Liver (tissue), 9 donors: ENCODE results near the gene OR52K1. TPM values are rescaled to one million over a fixed set of nuclear protein-coding genes. Genes with fewer than 3 reads are reported as not detected.

Experiments used
- DNase-seq: peaks from one replicate; pipeline ENCODE4 v3.0.0-alpha.2; 2017; ENCODE audit warnings: low spot score
- H3K27ac ChIP-seq, 2 donors: one replicate each; pipeline ENCODE4 v1.7.0; 2013; ENCODE audit warnings: inconsistent platforms in 2 of 2, low read length in 2 of 2, control low read depth in 1 of 2, low read depth in 1 of 2, mild to moderate bottlenecking in 1 of 2
- H3K27me3 ChIP-seq, 4 donors: one replicate each; pipeline versions ENCODE4 v1.6.1 to v1.7.0; 2013; ENCODE audit warnings: low read length in 3 of 4, inconsistent platforms in 1 of 4, mild to moderate bottlenecking in 1 of 4, moderate library complexity in 1 of 4; ENCODE audit not compliant: control insufficient read depth in 4 of 4, insufficient read depth in 4 of 4
- H3K36me3 ChIP-seq, 4 donors: one replicate each; pipeline versions ENCODE4 v1.6.1 to v1.7.0; 2013; ENCODE audit warnings: low read length in 3 of 4, mild to moderate bottlenecking in 3 of 4, low read depth in 1 of 4, moderate library complexity in 1 of 4; ENCODE audit not compliant: control insufficient read depth in 4 of 4, insufficient read depth in 3 of 4
- H3K4me1 ChIP-seq, 4 donors: one replicate each; pipeline versions ENCODE4 v1.6.1 to v1.7.0; 2013; ENCODE audit warnings: low read length in 3 of 4, mild to moderate bottlenecking in 3 of 4, moderate library complexity in 1 of 4; ENCODE audit not compliant: control insufficient read depth in 4 of 4, insufficient read depth in 4 of 4
- H3K4me3 ChIP-seq, 3 donors: one replicate each; pipeline versions ENCODE4 v1.6.1 to v1.7.0; 2013; ENCODE audit warnings: low read length in 3 of 3, control low read depth in 1 of 3, low read depth in 1 of 3, mild to moderate bottlenecking in 1 of 3
- H3K9ac ChIP-seq, 2 donors: one replicate each; pipeline ENCODE4 v1.7.0; 2013; ENCODE audit warnings: low read length in 2 of 2, mild to moderate bottlenecking in 2 of 2, moderate library complexity in 2 of 2, control low read depth in 1 of 2, low read depth in 1 of 2
- H3K9me3 ChIP-seq, 4 donors: one replicate each; pipeline versions ENCODE4 v1.6.1 to v1.7.0; 2013; ENCODE audit warnings: low read length in 3 of 4; ENCODE audit not compliant: control insufficient read depth in 4 of 4
- ATF3 ChIP-seq: IDR thresholded peaks from 2 replicates; pipeline ENCODE4 v1.6.1; 2016; ENCODE audit warnings: antibody characterized with exemption
- CTCF ChIP-seq: fragments of 150-350 bp; IDR thresholded peaks from 2 replicates; pipeline ENCODE4 v1.5.1; 2017; ENCODE audit warnings: improper control_type of control experiment, low read depth, low read length; ENCODE audit not compliant: missing input control
- EGR1 ChIP-seq, 2 donors: IDR thresholded peaks; 2 replicates each; pipeline ENCODE4 v1.6.1; 2016 to 2018; ENCODE audit warnings: antibody characterized with exemption in 2 of 2, low read depth in 2 of 2
- FOXA1 ChIP-seq: IDR thresholded peaks from 2 replicates; pipeline ENCODE4 v1.6.1; 2016; ENCODE audit warnings: antibody characterized with exemption
- FOXA2 ChIP-seq: IDR thresholded peaks from 2 replicates; pipeline ENCODE4 v1.6.1; 2016; ENCODE audit warnings: antibody characterized with exemption
- GABPA ChIP-seq, 2 donors: IDR thresholded peaks in 1 of 2; conservative IDR thresholded peaks in 1 of 2; 2 replicates each; pipeline ENCODE4 v1.6.1; 2016; ENCODE audit warnings: antibody characterized with exemption in 2 of 2, mild to moderate bottlenecking in 1 of 2, moderate library complexity in 1 of 2
- HNF4A ChIP-seq, 2 donors: conservative IDR thresholded peaks; 2 replicates each; pipeline ENCODE4 v1.6.1; 2016; ENCODE audit warnings: antibody characterized with exemption in 2 of 2, mild to moderate bottlenecking in 2 of 2
- HNF4G ChIP-seq: IDR thresholded peaks from 2 replicates; pipeline ENCODE4 v1.6.1; 2016; ENCODE audit warnings: antibody characterized with exemption
- JUND ChIP-seq, 2 donors: IDR thresholded peaks; 2 replicates each; pipeline ENCODE4 v1.6.1; 2016; ENCODE audit warnings: antibody characterized with exemption in 2 of 2
- MAX ChIP-seq: IDR thresholded peaks from 2 replicates; pipeline ENCODE4 v1.6.1; 2016; ENCODE audit warnings: antibody characterized with exemption
- NR2F2 ChIP-seq: IDR thresholded peaks from 2 replicates; pipeline ENCODE4 v1.6.1; 2016; ENCODE audit warnings: antibody characterized with exemption
- RAD21 ChIP-seq, 2 donors: IDR thresholded peaks; 2 replicates each; pipeline ENCODE4 v1.6.1; 2016; ENCODE audit warnings: antibody characterized with exemption in 2 of 2, mild to moderate bottlenecking in 2 of 2
- REST ChIP-seq: IDR thresholded peaks from 2 replicates; pipeline ENCODE4 v1.6.1; 2016; ENCODE audit warnings: antibody characterized with exemption, mild to moderate bottlenecking
- RXRA ChIP-seq, 2 donors: IDR thresholded peaks; 2 replicates each; pipeline ENCODE4 v1.6.1; 2017 to 2018; ENCODE audit warnings: antibody characterized with exemption in 2 of 2, mild to moderate bottlenecking in 1 of 2
- SP1 ChIP-seq: IDR thresholded peaks from 2 replicates; pipeline ENCODE4 v1.6.1; 2018; ENCODE audit warnings: antibody characterized with exemption, mild to moderate bottlenecking
- TAF1 ChIP-seq: conservative IDR thresholded peaks from 2 replicates; pipeline ENCODE4 v1.6.1; 2016; ENCODE audit warnings: antibody characterized with exemption, mild to moderate bottlenecking
- YY1 ChIP-seq: IDR thresholded peaks from 2 replicates; pipeline ENCODE4 v1.6.1; 2016; ENCODE audit warnings: antibody characterized with exemption, mild to moderate bottlenecking
- ZBTB33 ChIP-seq: IDR thresholded peaks from 2 replicates; pipeline ENCODE4 v1.6.1; 2016; ENCODE audit warnings: antibody characterized with exemption
- WGBS: extraction: QIAGEN DNeasy Blood & Tissue Kit; methylation state at CpG from one replicate; pipeline ENCODE4 v1.1.7; 2013; 5-methylcytosine and 5-hydroxymethylcytosine counted together
- polyA plus RNA-seq, 2 donors: library from polyadenylated mRNA; stranded (reverse) in 1 of 2; unstranded in 1 of 2; fragments of 200-250 nt in 1 of 2; fragments of >200 nt in 1 of 2; fragmentation: Nextera tagmentation in 1 of 2; extraction: Ambion mirVana in 1 of 2; gene quantifications; one replicate each; pipeline versions ENCODE4 v1.2.1 to v1.2.3, GENCODE V29; 2013 to 2015
- total RNA-seq, 2 donors: library from RNA; depleted of rRNA; stranded (reverse); fragments of >200 nt; gene quantifications; one replicate each; pipeline ENCODE4 v1.2.3, GENCODE V29; 2014
- donor health status: healthy.
- donor health status: healthy.
- donor health status: healthy.
- donor health status: healthy.
- donor health status: healthy.

The OR52K1 gene
- total and polyA plus RNA-seq, 4 donors = under 0.01 TPM; not detected in 3

- TF ChIP-seq GABPA (IDR thresholded peaks at IDR 0.05 in 1 of 2, conservative IDR thresholded peaks at IDR 0.05 in 1 of 2) (no peak), HNF4G (no peak), FOXA2 (no peak), ATF3 (no peak), RXRA (IDR thresholded peaks at IDR 0.05) (no peak), RAD21 (IDR thresholded peaks at IDR 0.05) (no peak)
These were observed 15.5 kb upstream of the OR52K1 start (continued) for GRCh38 chr11:4466871-4467442.

- Histone ChIP-seq H3K4me3 (no peak overlapping the region), H3K4me1 (no peaks in the 10 kb centered on the region), H3K36me3 (no peaks in the 10 kb centered on the region), H3K27me3 (no peaks in the 10 kb centered on the region), H3K9ac (no peak overlapping the region), H3K27ac (no peak overlapping the region), H3K9me3 (peaks cover 0 to 9% (median 5%) of the 10 kb centered on the region in 4 donors)
- no peak for DNase-seq
- WGBS = 78% methylated on average over 3 of the region's 3 CpGs
- TF ChIP-seq FOXA2 (no peak), FOXA1 (no peak), EGR1 (IDR thresholded peaks at IDR 0.05; ENCODE audit: low read depth in 2 of 2) (no peak), YY1 (no peak), TAF1 (no peak)
These were observed 14.4 kb upstream of the OR52K1 start for GRCh38 chr11:4467811-4468606.

GRCh38 chr11:4479644-4480043 is 2.8 kb upstream of the OR52K1 start:
- Histone ChIP-seq H3K9me3 (no peaks in the 10 kb centered on the region), H3K27me3 (no peaks in the 10 kb centered on the region), H3K4me3 (no peak overlapping the region), H3K4me1 (no peaks in the 10 kb centered on the region), H3K27ac (no peak overlapping the region), H3K36me3 (no peaks in the 10 kb centered on the region), H3K9ac (no peak overlapping the region)
- no peak for TF ChIP-seq REST
- no peak for TF ChIP-seq NR2F2
- no peak for TF ChIP-seq HNF4A (conservative IDR thresholded peaks at IDR 0.05)
- TF ChIP-seq RAD21 (IDR thresholded peaks at IDR 0.05) = no peak
- no peak for TF ChIP-seq FOXA2
- TF ChIP-seq ATF3 = no peak
- no peak for TF ChIP-seq YY1
- TF ChIP-seq SP1 = no peak
- no peak for TF ChIP-seq EGR1 (IDR thresholded peaks at IDR 0.05; ENCODE audit: low read depth in 2 of 2)
- TF ChIP-seq RXRA (IDR thresholded peaks at IDR 0.05) = no peak
- no peak for TF ChIP-seq CTCF
- no peak for TF ChIP-seq FOXA1
- TF ChIP-seq HNF4G = no peak
- no peak for TF ChIP-seq MAX
- no peak for TF ChIP-seq TAF1
- no peak for TF ChIP-seq ZBTB33
- TF ChIP-seq JUND (IDR thresholded peaks at IDR 0.05) = no peak
- 80% methylated on average over 1 of the region's 1 CpG for WGBS
- DNase-seq = no peak
